ENCODE data around the gene LZTR1. TPM values are rescaled to one million over a fixed set of nuclear protein-coding genes. Genes with fewer than 3 reads are reported as not detected.

Gene LZTR1
- total RNA-seq, 1 donor from 2014 or later = 21.9 TPM

GRCh38 chr22:20946080-20946986, 35.8 kb upstream of the LZTR1 start:
- TF ChIP-seq EZH2phosphoT487 (IDR thresholded peaks at IDR 0.05) = no peak
- no peak for TF ChIP-seq EZH2 (IDR thresholded peaks at IDR 0.05)
- TF ChIP-seq CTCF (IDR thresholded peaks at IDR 0.05) = no peak
- H3K27me3 ChIP-seq = no peaks in the 10 kb centered on the region
- DNase-seq (ENCODE audit: low spot score) = no peak
- Mint-ChIP-seq H3K27ac (no peak overlapping the region), H3K9me3 (no peaks in the 10 kb centered on the region), H3K27me3 (ENCODE audit: insufficient read depth, low read depth) (no peaks in the 10 kb centered on the region), H3K4me1 (peaks cover 10% of the 10 kb centered on the region), H3K36me3 (peaks cover 39% of the 10 kb centered on the region), H3K4me3 (no peak overlapping the region)
- H3K27ac ChIP-seq = no peak overlapping the region
- peaks cover 99% of the 10 kb centered on the region for H4K20me1 ChIP-seq (ENCODE audit: low read depth)
- H3K36me3 ChIP-seq = no peaks in the 10 kb centered on the region
- peaks cover 19% of the 10 kb centered on the region for H3F3A ChIP-seq (ENCODE audit: low read depth)
- no peaks in the 10 kb centered on the region for H3K9me3 ChIP-seq (ENCODE audit: low read depth)
- no peak overlapping the region for H2AFZ ChIP-seq (replicated peaks)
- peaks cover 100% of the 10 kb centered on the region for H3K79me2 ChIP-seq (ENCODE audit: low read depth)
- H3K4me2 ChIP-seq = no peak overlapping the region
- H3K4me3 ChIP-seq = no peak overlapping the region
- no peak overlapping the region for H3K9ac ChIP-seq
- no peaks in the 10 kb centered on the region for H3K4me1 ChIP-seq

GRCh38 chr22:20946991-20947390, 35.1 kb upstream of the LZTR1 start:
- H3K36me3 ChIP-seq = no peaks in the 10 kb centered on the region
- no peak for DNase-seq (ENCODE audit: low spot score)
- no peaks in the 10 kb centered on the region for H3K27me3 Mint-ChIP-seq (ENCODE audit: insufficient read depth, low read depth)

GRCh38 chr22:20948450-20948849, 33.6 kb upstream of the LZTR1 start:
- Mint-ChIP-seq H3K4me1 (peaks cover 10% of the 10 kb centered on the region), H3K4me3 (no peak overlapping the region), H3K36me3 (peaks cover 34% of the 10 kb centered on the region), H3K27ac (no peak overlapping the region), H3K9me3 (no peaks in the 10 kb centered on the region), H3K27me3 (ENCODE audit: insufficient read depth, low read depth) (no peaks in the 10 kb centered on the region)
- Histone ChIP-seq H3K4me1 (no peaks in the 10 kb centered on the region), H2AFZ (replicated peaks) (no peak overlapping the region), H3K27me3 (no peaks in the 10 kb centered on the region), H3F3A (ENCODE audit: low read depth) (peaks cover 24% of the 10 kb centered on the region), H3K27ac (no peak overlapping the region), H3K4me2 (no peak overlapping the region), H3K9ac (no peak overlapping the region), H3K79me2 (ENCODE audit: low read depth) (peaks cover 95% of the 10 kb centered on the region), H3K36me3 (no peaks in the 10 kb centered on the region), H4K20me1 (ENCODE audit: low read depth) (peaks cover 100% of the 10 kb centered on the region), H3K9me3 (ENCODE audit: low read depth) (no peaks in the 10 kb centered on the region), H3K4me3 (no peak overlapping the region)
- no peak for DNase-seq (ENCODE audit: low spot score)
- no peak for TF ChIP-seq EZH2 (IDR thresholded peaks at IDR 0.05)
- no peak for TF ChIP-seq EZH2phosphoT487 (IDR thresholded peaks at IDR 0.05)
- no peak for TF ChIP-seq CTCF (IDR thresholded peaks at IDR 0.05)

More at GRCh38 chr22:20946991-20947390, 35.1 kb upstream of the LZTR1 start:
- Histone ChIP-seq H3K27ac (no peak overlapping the region), H3K27me3 (no peaks in the 10 kb centered on the region), H3F3A (ENCODE audit: low read depth) (peaks cover 26% of the 10 kb centered on the region), H3K4me2 (no peak overlapping the region), H3K9me3 (ENCODE audit: low read depth) (no peaks in the 10 kb centered on the region), H2AFZ (replicated peaks) (no peak overlapping the region), H4K20me1 (ENCODE audit: low read depth) (peaks cover 100% of the 10 kb centered on the region), H3K79me2 (ENCODE audit: low read depth) (peaks cover 100% of the 10 kb centered on the region), H3K4me1 (no peaks in the 10 kb centered on the region), H3K4me3 (no peak overlapping the region), H3K9ac (no peak overlapping the region)
- H3K27ac Mint-ChIP-seq = no peak overlapping the region
- H3K9me3 Mint-ChIP-seq = no peaks in the 10 kb centered on the region
- TF ChIP-seq EZH2 (IDR thresholded peaks at IDR 0.05) = no peak
- no peak for TF ChIP-seq CTCF (IDR thresholded peaks at IDR 0.05)
- TF ChIP-seq EZH2phosphoT487 (IDR thresholded peaks at IDR 0.05) = no peak
- H3K36me3 Mint-ChIP-seq = peaks cover 38% of the 10 kb centered on the region
- H3K4me1 Mint-ChIP-seq = peaks cover 10% of the 10 kb centered on the region
- H3K4me3 Mint-ChIP-seq = no peak overlapping the region
